Vagina (tissue), 2 donors: ENCODE measurements around the gene METTL26. TPM values are rescaled to one million over a fixed set of nuclear protein-coding genes. Genes with fewer than 3 reads are reported as not detected.

Experiments used
- DNase-seq, 2 donors: peaks; one replicate each; pipeline ENCODE4 v3.0.0-alpha.2; 2017; ENCODE audit errors: extremely low spot score in 2 of 2
- H3K27ac ChIP-seq: fragments of 200-600 bp; sonication (generic); one replicate; pipeline ENCODE4 v1.5.1; 2019
- H3K27me3 ChIP-seq: fragments of 200-600 bp; sonication (generic); one replicate; pipeline ENCODE4 v1.5.1; 2019
- H3K36me3 ChIP-seq, 2 donors: fragments of 200-600 bp; sonication (generic); one replicate each; pipeline ENCODE4 v1.5.1; 2017 to 2019
- H3K4me1 ChIP-seq: fragments of 200-600 bp; sonication (generic); one replicate; pipeline ENCODE4 v1.5.1; 2019
- H3K4me3 ChIP-seq, 2 donors: fragments of 200-600 bp; sonication (generic); 1 replicate in 1 of 2; 2 replicates in 1 of 2; pipeline ENCODE4 v1.5.1; 2016 to 2019
- H3K9me3 ChIP-seq: fragments of 200-600 bp; sonication (generic); one replicate; pipeline ENCODE4 v1.5.1; 2019
- CTCF ChIP-seq, 3 experiments: fragments of 450-650 bp in 2 of 3; fragments of 200-600 bp in 1 of 3; sonication (generic) in 1 of 3; IDR thresholded peaks; one replicate each; pipeline ENCODE4 v1.5.1; 2017 to 2019; ENCODE audit warnings: antibody characterized with exemption in 3 of 3, mild to moderate bottlenecking in 2 of 3, moderate library complexity in 2 of 3
- POLR2A ChIP-seq, 2 donors: fragments of 450-650 bp; IDR thresholded peaks; one replicate each; pipeline ENCODE4 v1.6.1; 2017; ENCODE audit warnings: antibody characterized with exemption in 2 of 2, mild to moderate bottlenecking in 2 of 2, moderate library complexity in 2 of 2
- POLR2AphosphoS5 ChIP-seq, 2 donors: sonication (generic); formaldehyde crosslinking; IDR thresholded peaks; one replicate each; pipeline ENCODE4 v1.9.0; 2017; ENCODE audit warnings: antibody characterized with exemption in 2 of 2, mild to moderate bottlenecking in 2 of 2, low read depth in 1 of 2; ENCODE audit not compliant: insufficient read depth in 1 of 2
- intact Hi-C: fragments of 100-400 bp; cut with DNase I; formaldehyde crosslinking; loops from one replicate; pipeline ENCODE4 v1.15.1; 2023
- total RNA-seq: library from RNA; depleted of rRNA; stranded (reverse); fragments of >200 nt; gene quantifications from one replicate; pipeline ENCODE4 v1.2.3, GENCODE V29; 2016

Gene METTL26
- total RNA-seq, 1 donor from 2014 or later = 187 TPM

GRCh38 chr16:671353-672131 lies 35.4 kb upstream of the METTL26 start:
- Histone ChIP-seq H3K4me1 (peaks cover 45% of the 10 kb centered on the region), H3K36me3 (peaks cover 0 to 42% of the 10 kb centered on the region in 2 donors), H3K9me3 (no peaks in the 10 kb centered on the region), H3K27ac (no peak overlapping the region), H3K27me3 (no peaks in the 10 kb centered on the region), H3K4me3 (no peak overlapping the region)
- intact Hi-C loops = no loop called here
- DNase-seq = no peak
- no peak for TF ChIP-seq CTCF (IDR thresholded peaks at IDR 0.05)
- TF ChIP-seq POLR2AphosphoS5 (IDR thresholded peaks at IDR 0.05; ENCODE audit: insufficient read depth in 1 of 2, low read depth in 1 of 2) = no peak
- no peak for TF ChIP-seq POLR2A (IDR thresholded peaks at IDR 0.05)

GRCh38 chr16:670485-671352 lies 34.6 kb upstream of the METTL26 start:
- DNase-seq = no peak
- Histone ChIP-seq H3K27ac (no peak overlapping the region), H3K27me3 (no peaks in the 10 kb centered on the region), H3K36me3 (peaks cover 0 to 42% of the 10 kb centered on the region in 2 donors), H3K9me3 (no peaks in the 10 kb centered on the region), H3K4me1 (peaks cover 37% of the 10 kb centered on the region), H3K4me3 (no peak overlapping the region)
- intact Hi-C loops = no loop called here
- no peak for TF ChIP-seq POLR2AphosphoS5 (IDR thresholded peaks at IDR 0.05; ENCODE audit: insufficient read depth in 1 of 2, low read depth in 1 of 2)
- TF ChIP-seq CTCF (IDR thresholded peaks at IDR 0.05) = no peak
- TF ChIP-seq POLR2A (IDR thresholded peaks at IDR 0.05) = no peak

GRCh38 chr16:669666-670065 lies 33.6 kb upstream of the METTL26 start:
- Histone ChIP-seq H3K9me3 (no peaks in the 10 kb centered on the region), H3K4me3 (no peak overlapping the region), H3K27me3 (no peaks in the 10 kb centered on the region), H3K4me1 (peaks cover 28% of the 10 kb centered on the region), H3K36me3 (peaks cover 0 to 42% of the 10 kb centered on the region in 2 donors), H3K27ac (no peak overlapping the region)
- intact Hi-C loops = no loop called here
- TF ChIP-seq POLR2AphosphoS5 (IDR thresholded peaks at IDR 0.05; ENCODE audit: insufficient read depth in 1 of 2, low read depth in 1 of 2) (no peak), POLR2A (IDR thresholded peaks at IDR 0.05) (no peak), CTCF (IDR thresholded peaks at IDR 0.05) (no peak)
- no peak for DNase-seq

GRCh38 chr16:668519-669171 lies 32.5 kb upstream of the METTL26 start:
- Histone ChIP-seq H3K9me3 (no peaks in the 10 kb centered on the region), H3K36me3 (peaks cover 0 to 42% of the 10 kb centered on the region in 2 donors), H3K27me3 (no peaks in the 10 kb centered on the region), H3K27ac (peak overlapping the region; percentile 90), H3K4me3 (peak overlapping the region; percentile 81 to 99), H3K4me1 (peaks cover 23% of the 10 kb centered on the region)
- TF ChIP-seq POLR2AphosphoS5 (IDR thresholded peaks at IDR 0.05; ENCODE audit: insufficient read depth in 1 of 2, low read depth in 1 of 2) (no peak), CTCF (IDR thresholded peaks at IDR 0.05) (no peak), POLR2A (IDR thresholded peaks at IDR 0.05) (no peak)
- no peak for DNase-seq
- intact Hi-C loops = no loop called here
